SK-N-SH (cell line): ENCODE measurements around the gene ASPG. TPM values are rescaled to one million over a fixed set of nuclear protein-coding genes. Genes with fewer than 3 reads are reported as not detected.

Experiments used
- CTCF ChIA-PET: fragments of 300-600, 350-600 bp; formaldehyde crosslinking; extraction: SDS; loops from one replicate; lab custom pipeline; 2021; lab: Yijun Ruan, JAX
- POLR2A ChIA-PET: fragments of 350-600 bp; sonication (Branson Sonifier 250); formaldehyde crosslinking; extraction: SDS; loops from one replicate; lab custom pipeline; 2020; ENCODE audit warnings: antibody characterized with exemption, inconsistent platforms; lab: Yijun Ruan, JAX
- DNase-seq: peaks from one replicate; pipeline ENCODE4 v3.0.0; 2012
- H2AFZ ChIP-seq: fragments of 200-600 bp; sonication (generic); 2 replicates; pipeline ENCODE4 v1.8.1; 2016; ENCODE audit warnings: antibody characterized with exemption, mild to moderate bottlenecking, low read depth
- H3F3A ChIP-seq: fragments of 200-600 bp; sonication (generic); replicated peaks from 2 replicates; pipeline ENCODE3; 2016; ENCODE audit warnings: antibody characterized with exemption, mild to moderate bottlenecking; ENCODE audit not compliant: insufficient read depth
- H3K27ac ChIP-seq, 2 experiments: fragments of 200-500 bp in 1 of 2; fragments of 200-600 bp in 1 of 2; sonication (Bioruptor generic) in 1 of 2; sonication (generic), shearing (Covaris generic) in 1 of 2; 2 replicates each; pipeline versions ENCODE4 v1.5.1 to v1.6.1; 2014 to 2016; ENCODE audit warnings: low read depth in 2 of 2, inconsistent platforms in 1 of 2, low read length in 1 of 2, mild to moderate bottlenecking in 1 of 2, mixed read lengths in 1 of 2
- H3K27me3 ChIP-seq: fragments of 200-600 bp; sonication (generic), shearing (Covaris generic); 2 replicates; pipeline ENCODE4 v1.6.1; 2016; ENCODE audit warnings: mixed run types; ENCODE audit not compliant: insufficient read depth
- H3K36me3 ChIP-seq, 2 experiments: fragments of 200-500 bp in 1 of 2; fragments of 200-600 bp in 1 of 2; sonication (Bioruptor generic) in 1 of 2; sonication (generic) in 1 of 2; replicated peaks in 1 of 2; 2 replicates each; pipeline versions ENCODE3 to v1.5.1; 2014 to 2016; ENCODE audit warnings: low read length in 1 of 2, mild to moderate bottlenecking in 1 of 2; ENCODE audit not compliant: insufficient read depth in 2 of 2, control insufficient read depth in 1 of 2
- H3K4me1 ChIP-seq, 2 experiments: fragments of 200-500 bp in 1 of 2; fragments of 200-600 bp in 1 of 2; sonication (Bioruptor generic) in 1 of 2; sonication (generic), shearing (Covaris generic) in 1 of 2; 2 replicates each; pipeline versions ENCODE4 v1.5.1 to v1.6.1; 2014 to 2016; ENCODE audit warnings: low read depth in 1 of 2, low read length in 1 of 2, mixed run types in 1 of 2; ENCODE audit not compliant: insufficient read depth in 2 of 2, control insufficient read depth in 1 of 2
- H3K4me2 ChIP-seq: fragments of 200-600 bp; sonication (generic), shearing (Covaris generic); 2 replicates; pipeline ENCODE4 v1.6.1; 2017; ENCODE audit warnings: mixed run types
- H3K4me3 ChIP-seq, 2 experiments: fragments of 200-500 bp in 1 of 2; fragments of 200-600 bp in 1 of 2; sonication (Bioruptor generic) in 1 of 2; sonication (generic), shearing (Covaris generic) in 1 of 2; 2 replicates each; pipeline versions ENCODE4 v1.5.1 to v1.8.1; 2014 to 2016; ENCODE audit warnings: low read depth in 2 of 2, inconsistent platforms in 1 of 2, low read length in 1 of 2, mild to moderate bottlenecking in 1 of 2, mixed read lengths in 1 of 2, moderate library complexity in 1 of 2
- H3K79me2 ChIP-seq: fragments of 200-600 bp; sonication (generic); 2 replicates; pipeline ENCODE4 v1.8.1; 2017; ENCODE audit warnings: mild to moderate bottlenecking; ENCODE audit not compliant: insufficient read depth
- H3K9ac ChIP-seq: fragments of 200-600 bp; sonication (generic); 2 replicates; pipeline ENCODE4 v1.6.1; 2017; ENCODE audit warnings: mixed run types
- H3K9me2 ChIP-seq: fragments of 200-600 bp; sonication (generic); 2 replicates; pipeline ENCODE4 v1.6.1; 2017; ENCODE audit warnings: mixed run types
- H3K9me3 ChIP-seq: fragments of 200-600 bp; sonication (generic); 2 replicates; pipeline ENCODE4 v1.6.1; 2017; ENCODE audit warnings: mixed run types, mild to moderate bottlenecking, moderate library complexity
- H4K20me1 ChIP-seq: fragments of 200-600 bp; sonication (generic); 2 replicates; pipeline ENCODE4 v1.6.1; 2017; ENCODE audit warnings: mild to moderate bottlenecking, mixed run types; ENCODE audit not compliant: insufficient read depth
- CHD2 ChIP-seq: fragments of 150-350 bp; IDR thresholded peaks from 2 replicates; pipeline ENCODE4 v1.6.1; 2018; ENCODE audit warnings: low read length; ENCODE audit not compliant: partially characterized antibody
- EP300 ChIP-seq, 2 experiments: IDR thresholded peaks; 2 replicates each; pipeline versions ENCODE4 v1.4.0 to v1.6.1; 2012; ENCODE audit warnings: borderline replicate concordance in 1 of 2, low read depth in 1 of 2, low read length in 1 of 2
- EZH2phosphoT487 ChIP-seq: fragments of 200-600 bp; sonication (generic); IDR thresholded peaks from 2 replicates; pipeline ENCODE4 v1.6.1; 2017; ENCODE audit warnings: low read depth, mixed run types, mild to moderate bottlenecking, antibody characterized with exemption, moderate library complexity, borderline replicate concordance
- FOSL2 ChIP-seq: IDR thresholded peaks from 2 replicates; pipeline ENCODE4 v1.4.0; 2012; ENCODE audit warnings: low read depth, mild to moderate bottlenecking, moderate library complexity, borderline replicate concordance
- FOXJ3 ChIP-seq: sonication (generic); formaldehyde crosslinking; IDR thresholded peaks from 2 replicates; pipeline ENCODE4 v1.5.1; 2020; ENCODE audit warnings: mild to moderate bottlenecking, missing genetic modification reagents
- FOXM1 ChIP-seq: IDR thresholded peaks from 2 replicates; pipeline ENCODE4 v1.4.0; 2012; ENCODE audit warnings: low read depth, mild to moderate bottlenecking
- RAD21 ChIP-seq: IDR thresholded peaks from 2 replicates; pipeline ENCODE4 v1.6.1; 2012; ENCODE audit warnings: mild to moderate bottlenecking, low read length
- RCOR1 ChIP-seq: fragments of 150-350 bp; IDR thresholded peaks from 2 replicates; pipeline ENCODE4 v1.6.1; 2017; ENCODE audit warnings: antibody characterized with exemption, low read length
- RFX5 ChIP-seq: IDR thresholded peaks from 2 replicates; pipeline ENCODE4 v1.6.1; 2012; ENCODE audit warnings: mild to moderate bottlenecking, improper control_type of control experiment, low read length
- RXRA ChIP-seq: IDR thresholded peaks from 2 replicates; pipeline ENCODE4 v1.4.0; 2012; ENCODE audit warnings: low read depth, mild to moderate bottlenecking, borderline replicate concordance
- SMC3 ChIP-seq: IDR thresholded peaks from 2 replicates; pipeline ENCODE4 v1.6.1; 2012; ENCODE audit warnings: low read depth, low read length, improper control_type of control experiment
- WGBS: methylation state at CpG from one replicate; pipeline ENCODE4 v1.1.6; 2017; ENCODE audit warnings: low lambda C conversion rate; 5-methylcytosine and 5-hydroxymethylcytosine counted together
- polyA plus RNA-seq, 3 experiments: library from polyadenylated mRNA; depleted of rRNA; stranded (reverse); fragments of >200 nt; gene quantifications; 2 replicates each; pipeline ENCODE4 v1.2.3, GENCODE V29; 2012
- TF ChIP-seq, protein P1 (sequence below): IDR thresholded peaks from 2 replicates; pipeline ENCODE4 v1.4.0; 2012; ENCODE audit warnings: low read depth, borderline replicate concordance
- TF ChIP-seq, protein P2 (sequence below): fragments of 200-600 bp; sonication (generic); IDR thresholded peaks from 2 replicates; pipeline ENCODE4 v1.6.1; 2017; ENCODE audit warnings: antibody characterized with exemption, mild to moderate bottlenecking, moderate library complexity
- TF ChIP-seq, protein P3 (sequence below): fragments of 150-350 bp; IDR thresholded peaks from 2 replicates; pipeline ENCODE4 v1.6.1; 2016; ENCODE audit warnings: mild to moderate bottlenecking, low read depth, low read length
- TF ChIP-seq, protein P4 (sequence below): IDR thresholded peaks from 2 replicates; pipeline ENCODE4 v1.4.0; 2012; ENCODE audit warnings: low read depth, borderline replicate concordance

ASPG gene
- polyA plus RNA-seq, 1 of the 3 experiments (the other 2 are of a cell fraction) = not detected

DNA sequence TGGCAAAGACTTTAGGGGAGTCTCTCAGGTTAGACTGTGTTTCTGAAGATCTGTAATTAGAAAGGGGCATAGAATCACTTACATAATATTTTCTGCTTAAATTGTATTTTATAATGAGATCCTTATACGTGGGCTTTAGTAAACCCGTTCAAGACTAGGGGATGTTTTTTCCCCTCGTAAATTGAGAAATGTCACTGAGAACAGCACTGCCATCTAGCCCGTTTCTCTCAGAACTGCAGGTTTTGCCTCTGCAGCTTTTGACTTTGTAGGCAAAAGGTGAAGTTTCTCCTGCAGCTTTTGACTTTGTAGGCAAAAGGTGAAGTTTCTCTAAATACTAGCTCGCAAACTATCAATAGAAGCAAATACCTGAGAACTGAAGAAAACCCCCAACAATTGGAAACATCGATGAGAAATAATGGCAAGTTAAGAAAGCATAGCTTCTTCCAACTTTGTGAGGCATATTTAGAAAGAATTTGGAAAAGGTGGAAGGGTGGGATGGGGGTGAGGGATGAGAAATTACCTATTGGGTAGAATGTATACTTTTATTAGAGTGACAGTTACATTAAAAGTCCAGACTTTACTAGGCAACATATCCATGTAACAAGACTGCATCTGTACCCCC, 9.9 kb upstream of the ASPG start (continued):
- TF ChIP-seq, protein P1, sequence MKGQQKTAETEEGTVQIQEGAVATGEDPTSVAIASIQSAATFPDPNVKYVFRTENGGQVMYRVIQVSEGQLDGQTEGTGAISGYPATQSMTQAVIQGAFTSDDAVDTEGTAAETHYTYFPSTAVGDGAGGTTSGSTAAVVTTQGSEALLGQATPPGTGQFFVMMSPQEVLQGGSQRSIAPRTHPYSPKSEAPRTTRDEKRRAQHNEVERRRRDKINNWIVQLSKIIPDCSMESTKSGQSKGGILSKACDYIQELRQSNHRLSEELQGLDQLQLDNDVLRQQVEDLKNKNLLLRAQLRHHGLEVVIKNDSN = no peak
- TF ChIP-seq RCOR1 (no peak), RAD21 (peak; percentile 59), EP300 (IDR thresholded peaks at IDR 0.05; ENCODE audit: borderline replicate concordance in 1 of 2, low read depth in 1 of 2, low read length in 1 of 2) (no peak), RXRA (no peak)

DNA sequence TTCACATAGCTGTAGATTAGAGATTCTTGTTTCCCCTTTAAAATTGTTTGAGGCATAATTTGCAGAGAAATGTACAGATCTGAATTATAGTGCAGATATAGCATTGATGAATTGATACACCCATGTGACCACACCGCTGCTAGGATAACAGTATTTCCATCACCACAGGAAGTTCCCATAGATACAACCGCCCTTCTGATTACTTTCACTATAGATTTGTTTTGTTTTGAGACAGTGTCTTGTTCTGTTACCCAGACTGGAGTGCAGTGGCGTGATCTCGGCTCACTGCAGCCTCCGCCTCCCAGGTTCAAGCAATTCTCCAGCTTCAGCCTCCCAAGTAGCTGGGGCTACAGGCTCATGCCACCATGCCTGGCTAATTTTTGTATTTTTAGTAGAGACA, 8.8 kb upstream of the ASPG start:
- H3K27ac ChIP-seq = no peak overlapping the region
- H3K36me3 ChIP-seq = no peaks in the 10 kb centered on the region
- 43% methylated on average over 5 of the region's 5 CpGs for WGBS
- no peaks in the 10 kb centered on the region for H3K9me3 ChIP-seq
- no peaks in the 10 kb centered on the region for H4K20me1 ChIP-seq
- no peak overlapping the region for H2AFZ ChIP-seq
- H3K4me2 ChIP-seq = no peak overlapping the region
- no peak overlapping the region for H3K4me3 ChIP-seq
- no peak for DNase-seq
- H3K79me2 ChIP-seq = no peaks in the 10 kb centered on the region
- CTCF ChIA-PET = interaction anchor here (0.8 to 5.2 kb wide), 13 partner anchors 8 to 525 kb away, joined by 3 to 166 read pairs (median 7); partner anchors contain the start of gene ASPG
- H3K27me3 ChIP-seq = no peaks in the 10 kb centered on the region
- no peaks in the 10 kb centered on the region for H3K9me2 ChIP-seq
- no peak overlapping the region for H3K9ac ChIP-seq
- peaks cover 3% of the 10 kb centered on the region for H3F3A ChIP-seq
- no peaks in the 10 kb centered on the region; a peak in 1 of 4 replicates for H3K4me1 ChIP-seq
- TF ChIP-seq RFX5 (no peak), EZH2phosphoT487 (no peak), FOSL2 (no peak), FOXJ3 (CRISPR knock-in tag) (no peak)
- TF ChIP-seq, protein P1 = no peak
- POLR2A ChIA-PET = interaction anchor here (0.8 kb wide), 1 partner anchor 54 kb away, joined by 3 read pairs; no protein-coding TSS in a partner anchor

DNA sequence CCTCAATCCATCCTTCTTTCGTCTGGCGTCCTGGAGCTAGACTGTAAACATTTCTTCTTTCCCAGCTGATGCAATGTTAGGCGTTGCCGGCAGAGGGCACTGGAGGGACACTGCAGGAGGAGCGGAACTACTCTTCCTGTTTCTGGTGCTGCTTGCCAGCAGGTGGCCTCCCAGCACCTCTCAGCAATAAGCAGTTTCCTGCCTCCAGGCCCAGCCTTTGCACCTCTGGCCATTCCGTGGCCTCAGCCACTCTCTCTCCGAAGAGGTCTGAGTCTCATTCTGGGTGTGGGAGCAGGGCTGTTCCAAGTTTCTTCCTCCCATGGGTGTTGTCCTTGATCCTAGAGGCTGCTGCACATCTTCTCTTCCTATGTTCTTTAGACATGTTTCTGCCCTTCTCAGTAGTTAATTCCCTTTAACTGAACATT, 7.5 kb upstream of the ASPG start:
- Histone ChIP-seq H3K4me3 (peak overlapping the region in 1 of 2 experiments; percentile 33; a peak in 1 of 4 replicates), H3K36me3 (no peaks in the 10 kb centered on the region), H3F3A (no peaks in the 10 kb centered on the region), H3K4me2 (peak overlapping the region; percentile 1; the same call in 1 of the 2 replicates), H2AFZ (no peak overlapping the region), H3K27ac (no peak overlapping the region), H3K27me3 (no peaks in the 10 kb centered on the region; the same call in 1 of the 2 replicates), H3K4me1 (peaks cover 0 to 10% of the 10 kb centered on the region in 2 experiments; a peak in 1 of 4 replicates), H4K20me1 (no peaks in the 10 kb centered on the region), H3K79me2 (no peaks in the 10 kb centered on the region), H3K9ac (no peak overlapping the region), H3K9me2 (no peaks in the 10 kb centered on the region), H3K9me3 (no peaks in the 10 kb centered on the region)
- ChIA-PET POLR2A (no interaction called here), CTCF (interaction anchor here (0.6 to 5.2 kb wide), 91 partner anchors 9 to 631 kb away, joined by 3 to 166 read pairs (median 4); partner anchors contain the start of genes C14orf180 and TDRD9)
- 4% methylated on average over 7 of the region's 7 CpGs for WGBS
- peak; percentile 92 for DNase-seq
- TF ChIP-seq, protein P2, sequence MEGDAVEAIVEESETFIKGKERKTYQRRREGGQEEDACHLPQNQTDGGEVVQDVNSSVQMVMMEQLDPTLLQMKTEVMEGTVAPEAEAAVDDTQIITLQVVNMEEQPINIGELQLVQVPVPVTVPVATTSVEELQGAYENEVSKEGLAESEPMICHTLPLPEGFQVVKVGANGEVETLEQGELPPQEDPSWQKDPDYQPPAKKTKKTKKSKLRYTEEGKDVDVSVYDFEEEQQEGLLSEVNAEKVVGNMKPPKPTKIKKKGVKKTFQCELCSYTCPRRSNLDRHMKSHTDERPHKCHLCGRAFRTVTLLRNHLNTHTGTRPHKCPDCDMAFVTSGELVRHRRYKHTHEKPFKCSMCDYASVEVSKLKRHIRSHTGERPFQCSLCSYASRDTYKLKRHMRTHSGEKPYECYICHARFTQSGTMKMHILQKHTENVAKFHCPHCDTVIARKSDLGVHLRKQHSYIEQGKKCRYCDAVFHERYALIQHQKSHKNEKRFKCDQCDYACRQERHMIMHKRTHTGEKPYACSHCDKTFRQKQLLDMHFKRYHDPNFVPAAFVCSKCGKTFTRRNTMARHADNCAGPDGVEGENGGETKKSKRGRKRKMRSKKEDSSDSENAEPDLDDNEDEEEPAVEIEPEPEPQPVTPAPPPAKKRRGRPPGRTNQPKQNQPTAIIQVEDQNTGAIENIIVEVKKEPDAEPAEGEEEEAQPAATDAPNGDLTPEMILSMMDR = peak; percentile 99
- TF ChIP-seq, protein P1 = no peak
- no peak for TF ChIP-seq FOXM1
- TF ChIP-seq, protein P3, sequence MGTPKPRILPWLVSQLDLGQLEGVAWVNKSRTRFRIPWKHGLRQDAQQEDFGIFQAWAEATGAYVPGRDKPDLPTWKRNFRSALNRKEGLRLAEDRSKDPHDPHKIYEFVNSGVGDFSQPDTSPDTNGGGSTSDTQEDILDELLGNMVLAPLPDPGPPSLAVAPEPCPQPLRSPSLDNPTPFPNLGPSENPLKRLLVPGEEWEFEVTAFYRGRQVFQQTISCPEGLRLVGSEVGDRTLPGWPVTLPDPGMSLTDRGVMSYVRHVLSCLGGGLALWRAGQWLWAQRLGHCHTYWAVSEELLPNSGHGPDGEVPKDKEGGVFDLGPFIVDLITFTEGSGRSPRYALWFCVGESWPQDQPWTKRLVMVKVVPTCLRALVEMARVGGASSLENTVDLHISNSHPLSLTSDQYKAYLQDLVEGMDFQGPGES = no peak
- TF ChIP-seq, protein P4, sequence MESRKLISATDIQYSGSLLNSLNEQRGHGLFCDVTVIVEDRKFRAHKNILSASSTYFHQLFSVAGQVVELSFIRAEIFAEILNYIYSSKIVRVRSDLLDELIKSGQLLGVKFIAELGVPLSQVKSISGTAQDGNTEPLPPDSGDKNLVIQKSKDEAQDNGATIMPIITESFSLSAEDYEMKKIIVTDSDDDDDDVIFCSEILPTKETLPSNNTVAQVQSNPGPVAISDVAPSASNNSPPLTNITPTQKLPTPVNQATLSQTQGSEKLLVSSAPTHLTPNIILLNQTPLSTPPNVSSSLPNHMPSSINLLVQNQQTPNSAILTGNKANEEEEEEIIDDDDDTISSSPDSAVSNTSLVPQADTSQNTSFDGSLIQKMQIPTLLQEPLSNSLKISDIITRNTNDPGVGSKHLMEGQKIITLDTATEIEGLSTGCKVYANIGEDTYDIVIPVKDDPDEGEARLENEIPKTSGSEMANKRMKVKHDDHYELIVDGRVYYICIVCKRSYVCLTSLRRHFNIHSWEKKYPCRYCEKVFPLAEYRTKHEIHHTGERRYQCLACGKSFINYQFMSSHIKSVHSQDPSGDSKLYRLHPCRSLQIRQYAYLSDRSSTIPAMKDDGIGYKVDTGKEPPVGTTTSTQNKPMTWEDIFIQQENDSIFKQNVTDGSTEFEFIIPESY = no peak
- TF ChIP-seq RAD21 = peak; percentile 98
- peak; percentile 81 for TF ChIP-seq CHD2
- TF ChIP-seq SMC3 = peak; percentile 99
